K562 (cell line): ENCODE measurements around the gene HOXC11. TPM values are rescaled to one million over a fixed set of nuclear protein-coding genes. Genes with fewer than 3 reads are reported as not detected.

ENCODE experiments used
- BACH1 ChIP-seq: fragments of 200-800 bp; sonication (Bioruptor generic); IDR thresholded peaks from 2 replicates; pipeline ENCODE4 v1.6.1; 2016; ENCODE audit warnings: missing genetic modification characterization, missing compliant biosample characterization
- CBFA2T3 ChIP-seq: fragments of 450-650 bp; IDR thresholded peaks from 2 replicates; pipeline ENCODE4 v1.6.1; 2017
- CLOCK ChIP-seq: fragments of 250-450 bp; sonication (Bioruptor Pico); IDR thresholded peaks from 2 replicates; pipeline ENCODE4 v1.4.0; 2020; ENCODE audit warnings: mild to moderate bottlenecking, moderate library complexity, borderline replicate concordance
- CREB1 ChIP-seq, 2 experiments: sonication (generic) in 1 of 2; formaldehyde crosslinking in 1 of 2; IDR thresholded peaks; 2 replicates each; pipeline versions ENCODE4 v1.6.1 to v1.8.0; 2012 to 2022; ENCODE audit warnings: inconsistent platforms in 1 of 2, mild to moderate bottlenecking in 1 of 2, missing genetic modification reagents in 1 of 2, moderate library complexity in 1 of 2
- E2F6 ChIP-seq, 2 experiments: IDR thresholded peaks; 2 replicates each; pipeline ENCODE4 v1.6.1; 2011; ENCODE audit warnings: borderline replicate concordance in 1 of 2, control low read depth in 1 of 2, low read depth in 1 of 2, low read length in 1 of 2, mild to moderate bottlenecking in 1 of 2, mixed read lengths in 1 of 2, moderate library complexity in 1 of 2; ENCODE audit not compliant: insufficient read depth in 1 of 2, insufficient read length in 1 of 2, poor library complexity in 1 of 2, severe bottlenecking in 1 of 2; ENCODE audit errors: extremely low read depth in 1 of 2
- ELK1 ChIP-seq: sonication (generic); formaldehyde crosslinking; IDR thresholded peaks from 2 replicates; pipeline ENCODE4 v1.8.1; 2022; ENCODE audit warnings: missing genetic modification reagents
- HNRNPK ChIP-seq: fragments of 200-400 bp; formaldehyde crosslinking; IDR thresholded peaks from one replicate; pipeline ENCODE4 v1.6.1; 2018; ENCODE audit warnings: mild to moderate bottlenecking, low read depth, low read length; ENCODE audit not compliant: poor library complexity, severe bottlenecking
- KHSRP ChIP-seq: fragments of 450-650 bp; IDR thresholded peaks from 2 replicates; pipeline ENCODE4 v1.6.1; 2017
- NONO ChIP-seq, 2 experiments: fragments of 200-400 bp in 1 of 2; fragments of 450-650 bp in 1 of 2; formaldehyde crosslinking in 1 of 2; IDR thresholded peaks; 2 replicates each; pipeline ENCODE4 v1.6.1; 2017; ENCODE audit warnings: low read depth in 2 of 2, mild to moderate bottlenecking in 2 of 2, moderate library complexity in 2 of 2, low read length in 1 of 2
- NR2C1 ChIP-seq, 2 experiments: fragments of 450-650 bp; IDR thresholded peaks; 2 replicates each; pipeline ENCODE4 v1.6.1; 2017; ENCODE audit warnings: mild to moderate bottlenecking in 2 of 2, antibody characterized with exemption in 1 of 2, inconsistent platforms in 1 of 2, missing compliant biosample characterization in 1 of 2, missing genetic modification characterization in 1 of 2
- PTRF ChIP-seq: fragments of 450-650 bp; IDR thresholded peaks from 2 replicates; pipeline ENCODE4 v1.6.1; 2016; ENCODE audit warnings: mild to moderate bottlenecking, missing genetic modification characterization, missing compliant biosample characterization
- SIX5 ChIP-seq, 2 experiments: IDR thresholded peaks; 2 replicates each; pipeline ENCODE4 v1.6.1; 2011; ENCODE audit warnings: low read length in 2 of 2, borderline replicate concordance in 1 of 2, low read depth in 1 of 2, mild to moderate bottlenecking in 1 of 2, moderate library complexity in 1 of 2; ENCODE audit not compliant: insufficient read depth in 1 of 2
- TCF3 ChIP-seq: sonication (generic); formaldehyde crosslinking; IDR thresholded peaks from 2 replicates; pipeline ENCODE4 v1.4.0; 2020; ENCODE audit warnings: mild to moderate bottlenecking, missing genetic modification reagents
- TCF7 ChIP-seq: sonication (generic); IDR thresholded peaks from 2 replicates; pipeline ENCODE4 v1.6.1; 2016; ENCODE audit warnings: antibody characterized with exemption, borderline replicate concordance
- VEZF1 ChIP-seq: fragments of 200-800 bp; sonication (Bioruptor generic); IDR thresholded peaks from 2 replicates; pipeline ENCODE4 v1.6.1; 2017; ENCODE audit warnings: missing genetic modification characterization, missing compliant biosample characterization
- ZNF740 ChIP-seq, 3 experiments: fragments of 200-800 bp in 1 of 3; sonication (Bioruptor generic) in 1 of 3; sonication (generic) in 1 of 3; formaldehyde crosslinking in 1 of 3; IDR thresholded peaks; 2 replicates each; pipeline versions ENCODE4 v1.6.1 to v1.8.0; 2016 to 2022; ENCODE audit warnings: mild to moderate bottlenecking in 2 of 3, missing compliant biosample characterization in 2 of 3, missing genetic modification characterization in 2 of 3, missing genetic modification reagents in 1 of 3
- ZNF77 ChIP-seq: fragments of 250-450 bp; sonication (Bioruptor Pico); IDR thresholded peaks from 2 replicates; pipeline ENCODE4 v1.5.0; 2020
- polyA plus RNA-seq, 8 experiments: library from polyadenylated mRNA; depleted of rRNA in 4 of 8; stranded (reverse) in 5 of 8; unstranded in 3 of 8; fragments of >200 nt; fragmentation: Nextera tagmentation in 2 of 8; fragmentation: Illumina TruSeq in 1 of 8; extraction: Ambion mirVana in 2 of 8; extraction: Trizol in 1 of 8; gene quantifications; 2 replicates each; pipeline versions ENCODE4 v1.2.1 to v1.2.3, GENCODE V29; 2011 to 2014; ENCODE audit warnings: inconsistent platforms in 1 of 8, missing spikeins in 1 of 8
- total RNA-seq, 7 experiments: library from RNA; depleted of rRNA in 6 of 7; stranded (reverse); fragments of >200 nt in 6 of 7; fragmentation: Illumina TruSeq in 2 of 7; extraction: Trizol in 2 of 7; gene quantifications; 2 replicates each; pipeline versions ENCODE4 v1.2.1 to v1.2.3, GENCODE V29; 2011 to 2021; ENCODE audit warnings: low replicate concordance in 1 of 7

HOXC11 gene
- total and polyA plus RNA-seq, 9 of the 15 experiments (the other 6 are each of a cell fraction or from before 2014, with no cell fraction given): not detected

- TF ChIP-seq BACH1 (tag): no peak
- peak; percentile 77 for TF ChIP-seq VEZF1 (CRISPR knock-in tag)
- no peak for TF ChIP-seq CLOCK
- TF ChIP-seq CREB1 (IDR thresholded peaks at IDR 0.05): peak; percentile 87
- TF ChIP-seq CREB1 (CRISPR knock-in tag; IDR thresholded peaks at IDR 0.05): peak; percentile 92
- TF ChIP-seq E2F6 (IDR thresholded peaks at IDR 0.05; ENCODE audit: borderline replicate concordance in 1 of 2, extremely low read depth in 1 of 2, insufficient read depth in 1 of 2, insufficient read length in 1 of 2, low read depth in 1 of 2, low read length in 1 of 2, poor library complexity in 1 of 2, severe bottlenecking in 1 of 2): peak; percentile 44 to 64
- peak; percentile 73 for TF ChIP-seq ZNF740 (CRISPR knock-in tag; IDR thresholded peaks at IDR 0.05)
- peak in 1 of 2 experiments; percentile 57; a peak in 1 of 4 replicates for TF ChIP-seq ZNF740 (tag; IDR thresholded peaks at IDR 0.05)
- peak; percentile 88 for TF ChIP-seq NR2C1 (IDR thresholded peaks at IDR 0.05)
- TF ChIP-seq NR2C1 (tag; IDR thresholded peaks at IDR 0.05): peak; percentile 93
- no peak for TF ChIP-seq TCF3 (CRISPR knock-in tag)
- TF ChIP-seq CBFA2T3: no peak
- TF ChIP-seq PTRF (tag): no peak
- no peak for TF ChIP-seq NONO (IDR thresholded peaks at IDR 0.05; ENCODE audit: low read depth in 2 of 2, low read length in 1 of 2)
- no peak for TF ChIP-seq TCF7
- peak; percentile 32; the same call in 1 of the 2 replicates for TF ChIP-seq KHSRP
- no peak for TF ChIP-seq ELK1 (CRISPR knock-in tag)
- TF ChIP-seq ZNF77 (CRISPR knock-in tag): no peak
- no peak for TF ChIP-seq SIX5 (IDR thresholded peaks at IDR 0.05; ENCODE audit: borderline replicate concordance in 1 of 2, insufficient read depth in 1 of 2, low read depth in 1 of 2, low read length in 2 of 2)
- TF ChIP-seq HNRNPK: no peak
These were observed 12.2 kb downstream of the HOXC11 start, which contains the start of gene HOXC10 (continued) for GRCh38 chr12:53984901-53985691.
